ENCODE data around the gene GATM. TPM values are rescaled to one million over a fixed set of nuclear protein-coding genes. Genes with fewer than 3 reads are reported as not detected.

The GATM gene
- total RNA-seq, 2 experiments from 2014 or later: 0.62 to 1.3 TPM

- Mint-ChIP-seq H3K9me3 (no peaks in the 10 kb centered on the region), H3K27me3 (no peaks in the 10 kb centered on the region), H3K4me1 (ENCODE audit: low read depth) (peaks cover 31% of the 10 kb centered on the region), H3K27ac (peak overlapping the region; percentile 90), H3K36me3 (peaks cover 14% of the 10 kb centered on the region), H3K4me3 (peak overlapping the region; percentile 98)
- POLR2A ChIA-PET: interaction anchor here (0.7 to 2.0 kb wide), 17 partner anchors 9 to 673 kb away, joined by 3 to 18 read pairs (median 4); partner anchors contain the start of gene BLOC1S6
- peak; percentile 98 for DNase-seq
- intact Hi-C loops (cut with micrococcal nuclease): loop anchor here (1.0 to 10.0 kb wide), 9 partner anchors 56 to 1578 kb away; partner anchors contain the start of genes BLOC1S6, DUOX1, DUOXA1 and MFAP1
- CTCF ChIA-PET: interaction anchor here (1.0 to 7.2 kb wide), 16 partner anchors 13 to 284 kb away, joined by 3 to 71 read pairs (median 6); partner anchors contain the start of gene BLOC1S6
Observed at GRCh38 chr15:45402162-45402954, 24.0 kb upstream of the GATM start.

DNA sequence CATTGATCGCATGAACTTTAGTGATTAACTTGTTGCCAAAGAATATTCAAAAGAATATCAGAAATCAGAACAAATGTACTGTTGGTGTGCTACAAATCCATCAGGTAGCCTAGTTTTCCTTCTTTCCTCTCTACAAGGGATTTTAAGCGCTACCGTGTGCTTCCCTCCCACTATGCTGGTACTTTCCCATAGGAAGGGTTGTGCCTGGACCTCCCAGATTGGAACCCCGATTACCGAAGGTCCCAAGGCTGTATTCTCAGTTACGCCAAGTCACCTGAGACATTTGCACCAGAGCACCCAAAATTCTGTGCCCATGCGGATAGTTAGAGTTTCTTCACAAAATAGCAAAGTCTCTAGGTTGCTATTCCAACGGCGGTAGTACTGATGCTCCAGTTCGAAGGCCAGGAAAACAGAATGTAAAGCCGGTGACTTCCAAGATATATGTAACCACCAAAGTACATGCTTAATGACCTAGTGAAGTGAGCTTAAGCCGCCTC lies 23.4 kb upstream of the GATM start:
- Mint-ChIP-seq H3K9me3 (no peaks in the 10 kb centered on the region), H3K27ac (peak overlapping the region; percentile 90), H3K27me3 (no peaks in the 10 kb centered on the region), H3K4me1 (ENCODE audit: low read depth) (peaks cover 28% of the 10 kb centered on the region), H3K36me3 (peaks cover 10% of the 10 kb centered on the region), H3K4me3 (peak overlapping the region; percentile 98)
- ChIA-PET CTCF (interaction anchor here (1.0 to 7.2 kb wide), 15 partner anchors 13 to 283 kb away, joined by 3 to 71 read pairs (median 6); partner anchors contain the start of gene BLOC1S6), POLR2A (interaction anchor here (0.7 to 2.0 kb wide), 16 partner anchors 9 to 672 kb away, joined by 3 to 18 read pairs (median 5); partner anchors contain the start of gene BLOC1S6)
- intact Hi-C loops (cut with micrococcal nuclease): loop anchor here (1.0 to 10.0 kb wide), 9 partner anchors 57 to 1577 kb away; partner anchors contain the start of genes BLOC1S6, DUOX1, DUOXA1 and MFAP1
- no peak for DNase-seq

DNA sequence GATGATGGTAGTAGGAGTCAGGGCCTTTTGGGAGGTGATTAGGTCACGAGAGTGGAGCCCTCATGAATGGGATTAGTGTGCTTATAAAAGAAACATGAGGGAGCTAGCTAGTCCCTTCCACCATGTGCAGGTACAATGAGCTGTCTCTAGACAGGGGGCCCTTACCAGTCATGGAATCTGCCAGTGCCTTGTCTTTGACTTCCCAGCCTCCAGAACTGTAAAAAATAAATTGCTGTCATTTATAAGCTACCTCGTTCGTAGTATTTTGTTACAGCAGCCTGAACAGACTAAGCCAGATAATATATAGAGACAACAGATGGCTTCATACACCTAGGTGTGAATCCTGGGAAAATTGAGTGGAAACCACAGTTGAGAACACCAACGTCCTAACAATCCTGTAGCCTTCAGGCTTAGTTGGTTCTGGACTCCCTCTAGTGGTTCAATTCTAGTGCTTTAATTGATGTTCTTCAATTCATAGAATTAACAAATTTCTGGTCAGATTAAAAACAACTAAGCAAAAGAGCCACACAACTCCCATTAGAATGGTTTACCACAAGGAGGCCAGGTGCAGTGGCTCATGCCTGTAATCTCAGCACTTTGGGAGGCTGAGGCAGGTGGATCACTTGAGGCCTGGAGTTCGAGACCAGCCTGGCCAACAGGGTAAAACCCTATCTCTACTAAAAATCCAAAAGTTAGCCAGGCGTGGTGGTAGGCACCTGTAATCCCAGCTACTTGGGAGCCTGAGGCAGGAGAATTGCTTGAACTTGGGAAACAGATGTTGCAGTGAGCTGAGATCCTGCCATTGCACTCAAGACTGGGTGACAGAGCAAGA lies 21.3 kb upstream of the GATM start:
- no peak for DNase-seq
- Mint-ChIP-seq H3K4me1 (ENCODE audit: low read depth) (peaks cover 14% of the 10 kb centered on the region), H3K9me3 (no peaks in the 10 kb centered on the region), H3K4me3 (no peak overlapping the region), H3K27ac (no peak overlapping the region), H3K36me3 (no peaks in the 10 kb centered on the region), H3K27me3 (no peaks in the 10 kb centered on the region)
- intact Hi-C loops (cut with micrococcal nuclease): loop anchor here (1.0 to 10.0 kb wide), 3 partner anchors 92 to 1575 kb away; partner anchors contain the start of genes DUOX1, DUOXA1, MFAP1 and WDR76
- ChIA-PET POLR2A (no interaction called here), CTCF (interaction anchor here (0.7 to 7.2 kb wide), 23 partner anchors 8 to 283 kb away, joined by 3 to 71 read pairs (median 4); no protein-coding TSS in a partner anchor)

DNA sequence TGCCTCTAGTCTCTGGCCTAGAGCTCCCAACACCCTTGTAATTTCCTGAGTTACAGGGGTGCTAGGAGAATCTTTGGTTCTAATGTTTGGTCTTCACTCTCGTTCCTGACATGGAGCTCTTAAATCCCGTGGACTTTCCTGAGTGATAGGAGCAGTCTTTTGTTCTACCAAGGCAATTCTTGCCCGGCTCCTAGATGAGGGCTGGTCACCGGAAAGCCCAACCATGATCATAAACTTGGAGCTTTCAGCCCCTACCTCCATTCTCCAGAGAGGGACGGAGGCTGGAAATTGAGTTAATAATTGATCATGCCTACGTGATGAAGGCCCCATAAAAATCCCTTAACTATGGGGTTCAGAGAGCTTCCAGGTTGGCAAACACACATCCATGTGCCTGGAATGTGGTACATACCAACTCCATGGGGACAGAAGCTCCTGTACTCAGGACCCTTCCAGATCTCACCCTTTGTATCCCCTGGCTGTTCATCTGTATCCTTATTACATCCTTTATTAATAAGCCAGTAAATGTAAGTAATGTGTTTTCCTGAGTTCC lies 18.8 kb upstream of the GATM start:
- CTCF ChIA-PET: interaction anchor here (1.4 to 7.2 kb wide), 3 partner anchors 192 to 234 kb away, joined by 7 to 71 read pairs (median 17); no protein-coding TSS in a partner anchor
- POLR2A ChIA-PET: no interaction called here
- no peak overlapping the region for H3K4me3 Mint-ChIP-seq
- peaks cover 4% of the 10 kb centered on the region for H3K27me3 Mint-ChIP-seq
- H3K36me3 Mint-ChIP-seq: no peaks in the 10 kb centered on the region
- peaks cover 9% of the 10 kb centered on the region for H3K4me1 Mint-ChIP-seq (ENCODE audit: low read depth)
- intact Hi-C loops (cut with micrococcal nuclease): no loop called here
- DNase-seq: no peak
- no peaks in the 10 kb centered on the region for H3K9me3 Mint-ChIP-seq
- no peak overlapping the region for H3K27ac Mint-ChIP-seq

GRCh38 chr15:45395943-45396342 lies 17.6 kb upstream of the GATM start:
- Mint-ChIP-seq H3K4me3 (no peak overlapping the region), H3K9me3 (no peaks in the 10 kb centered on the region), H3K27me3 (peaks cover 4% of the 10 kb centered on the region), H3K36me3 (no peaks in the 10 kb centered on the region), H3K27ac (no peak overlapping the region), H3K4me1 (ENCODE audit: low read depth) (peaks cover under 1% of the 10 kb centered on the region)
- no peak for DNase-seq
- ChIA-PET CTCF (no interaction called here), POLR2A (interaction anchor here (0.6 kb wide), 1 partner anchor 183 kb away, joined by 3 read pairs; no protein-coding TSS in a partner anchor)
- intact Hi-C loops (cut with micrococcal nuclease): no loop called here

DNA sequence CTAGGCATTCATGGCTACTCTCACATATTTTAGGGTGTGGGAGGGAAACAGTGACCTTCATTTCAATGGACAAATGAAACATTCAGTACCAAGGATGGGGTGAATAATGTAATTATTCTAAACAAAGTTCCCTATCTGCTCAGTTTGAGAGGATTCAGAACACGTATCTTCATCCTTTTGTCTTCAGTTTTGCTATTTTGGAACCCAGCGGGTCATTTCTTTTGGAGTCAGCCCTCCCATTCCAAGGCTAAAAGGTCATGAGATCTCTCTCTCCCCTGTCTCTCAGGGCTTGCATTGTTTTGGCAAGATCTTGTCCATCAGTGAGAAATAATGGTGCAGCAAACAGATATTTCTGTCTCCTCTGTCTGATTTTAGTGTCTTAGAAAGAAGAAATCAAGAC lies 16.3 kb upstream of the GATM start:
- Mint-ChIP-seq H3K4me1 (ENCODE audit: low read depth) (no peaks in the 10 kb centered on the region), H3K27ac (no peak overlapping the region), H3K9me3 (no peaks in the 10 kb centered on the region), H3K27me3 (peaks cover 4% of the 10 kb centered on the region), H3K36me3 (no peaks in the 10 kb centered on the region), H3K4me3 (no peak overlapping the region)
- no peak for DNase-seq
- ChIA-PET POLR2A (no interaction called here), CTCF (no interaction called here)
- intact Hi-C loops (cut with micrococcal nuclease): no loop called here

GRCh38 chr15:45393851-45394250 lies 15.5 kb upstream of the GATM start:
- no peak overlapping the region for H3K4me3 Mint-ChIP-seq
- intact Hi-C loops (cut with micrococcal nuclease): no loop called here
- H3K9me3 Mint-ChIP-seq: no peaks in the 10 kb centered on the region
- no peak for DNase-seq
- no peak overlapping the region for H3K27ac Mint-ChIP-seq
- peaks cover 5% of the 10 kb centered on the region for H3K27me3 Mint-ChIP-seq
- H3K4me1 Mint-ChIP-seq (ENCODE audit: low read depth): no peaks in the 10 kb centered on the region
- H3K36me3 Mint-ChIP-seq: no peaks in the 10 kb centered on the region
- POLR2A ChIA-PET: interaction anchor here (2.4 kb wide), 1 partner anchor 9 kb away, joined by 9 read pairs; a partner anchor contains a TSS
- CTCF ChIA-PET: no interaction called here

DNA sequence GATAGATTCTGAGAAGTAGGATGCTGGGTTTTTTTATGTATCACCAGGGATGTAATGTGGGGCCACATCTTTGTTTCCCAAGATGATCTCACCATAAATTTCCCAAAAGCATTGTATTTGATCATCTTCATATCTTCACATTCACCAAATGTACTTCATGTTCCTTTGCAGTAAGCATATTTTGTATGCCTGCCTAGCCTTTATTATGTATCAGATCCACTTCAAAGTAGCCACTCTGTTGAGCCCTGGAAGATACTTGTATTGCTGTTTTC lies 14.2 kb upstream of the GATM start:
- no peak overlapping the region for H3K4me3 Mint-ChIP-seq
- no peaks in the 10 kb centered on the region for H3K36me3 Mint-ChIP-seq
- intact Hi-C loops (cut with micrococcal nuclease): no loop called here
- no peaks in the 10 kb centered on the region for H3K4me1 Mint-ChIP-seq (ENCODE audit: low read depth)
- DNase-seq: no peak
- ChIA-PET CTCF (interaction anchor here (0.9 to 3.4 kb wide), 3 partner anchors 66 to 274 kb away, joined by 3 to 12 read pairs (median 4); no protein-coding TSS in a partner anchor), POLR2A (interaction anchor here (1.0 to 2.4 kb wide), 2 partner anchors 10 to 243 kb away, joined by 3 to 9 read pairs; a partner anchor contains a TSS)
- H3K27me3 Mint-ChIP-seq: peaks cover 7% of the 10 kb centered on the region
- no peaks in the 10 kb centered on the region for H3K9me3 Mint-ChIP-seq
- H3K27ac Mint-ChIP-seq: no peak overlapping the region

GRCh38 chr15:45391746-45392583 lies 13.6 kb upstream of the GATM start:
- Mint-ChIP-seq H3K36me3 (no peaks in the 10 kb centered on the region), H3K4me3 (no peak overlapping the region), H3K4me1 (ENCODE audit: low read depth) (no peaks in the 10 kb centered on the region), H3K27ac (no peak overlapping the region), H3K9me3 (no peaks in the 10 kb centered on the region), H3K27me3 (peaks cover 10% of the 10 kb centered on the region)
- intact Hi-C loops (cut with micrococcal nuclease): no loop called here
- no peak for DNase-seq
- CTCF ChIA-PET: interaction anchor here (1.0 to 3.4 kb wide), 2 partner anchors 67 to 274 kb away, joined by 3 to 12 read pairs; no protein-coding TSS in a partner anchor
- POLR2A ChIA-PET: interaction anchor here (1.0 to 2.4 kb wide), 3 partner anchors 11 to 242 kb away, joined by 3 to 9 read pairs (median 3); a partner anchor contains a TSS

GRCh38 chr15:45389351-45389750 lies 11.0 kb upstream of the GATM start:
- Mint-ChIP-seq H3K9me3 (no peaks in the 10 kb centered on the region), H3K36me3 (no peaks in the 10 kb centered on the region), H3K27ac (no peak overlapping the region), H3K4me1 (ENCODE audit: low read depth) (no peaks in the 10 kb centered on the region), H3K27me3 (peaks cover 9% of the 10 kb centered on the region), H3K4me3 (no peak overlapping the region)
- intact Hi-C loops (cut with micrococcal nuclease): no loop called here
- CTCF ChIA-PET: interaction anchor here (2.1 kb wide), 1 partner anchor 10 kb away, joined by 9 read pairs; no protein-coding TSS in a partner anchor
- POLR2A ChIA-PET: no interaction called here
- no peak for DNase-seq
